Cardiac fibroblast (primary cell): ENCODE measurements around the gene KLHDC10.
"Not testable (repeated sequence)": the region's sequence is repeated elsewhere in the genome, so short reads cannot be mapped to it uniquely, and the experiment has no call there.

Experiments
- DNase-seq, 2 donors: peaks; one replicate each; pipeline versions ENCODE4 v3.0.0 to v3.0.0-alpha.2; 2010; ENCODE audit warnings: low read depth in 2 of 2
- H3K4me3 ChIP-seq, 2 donors: replicated peaks in 1 of 2; 1 replicate in 1 of 2; 2 replicates in 1 of 2; pipeline ENCODE4 v1.5.1; 2011; ENCODE audit warnings: low read depth in 2 of 2, low read length in 2 of 2, mild to moderate bottlenecking in 2 of 2, moderate library complexity in 1 of 2
- TF ChIP-seq, protein P1 (sequence below): IDR thresholded peaks from one replicate; pipeline ENCODE4 v1.5.1; 2011; ENCODE audit warnings: low read depth, mild to moderate bottlenecking, low read length, inconsistent platforms

Gene KLHDC10

DNA sequence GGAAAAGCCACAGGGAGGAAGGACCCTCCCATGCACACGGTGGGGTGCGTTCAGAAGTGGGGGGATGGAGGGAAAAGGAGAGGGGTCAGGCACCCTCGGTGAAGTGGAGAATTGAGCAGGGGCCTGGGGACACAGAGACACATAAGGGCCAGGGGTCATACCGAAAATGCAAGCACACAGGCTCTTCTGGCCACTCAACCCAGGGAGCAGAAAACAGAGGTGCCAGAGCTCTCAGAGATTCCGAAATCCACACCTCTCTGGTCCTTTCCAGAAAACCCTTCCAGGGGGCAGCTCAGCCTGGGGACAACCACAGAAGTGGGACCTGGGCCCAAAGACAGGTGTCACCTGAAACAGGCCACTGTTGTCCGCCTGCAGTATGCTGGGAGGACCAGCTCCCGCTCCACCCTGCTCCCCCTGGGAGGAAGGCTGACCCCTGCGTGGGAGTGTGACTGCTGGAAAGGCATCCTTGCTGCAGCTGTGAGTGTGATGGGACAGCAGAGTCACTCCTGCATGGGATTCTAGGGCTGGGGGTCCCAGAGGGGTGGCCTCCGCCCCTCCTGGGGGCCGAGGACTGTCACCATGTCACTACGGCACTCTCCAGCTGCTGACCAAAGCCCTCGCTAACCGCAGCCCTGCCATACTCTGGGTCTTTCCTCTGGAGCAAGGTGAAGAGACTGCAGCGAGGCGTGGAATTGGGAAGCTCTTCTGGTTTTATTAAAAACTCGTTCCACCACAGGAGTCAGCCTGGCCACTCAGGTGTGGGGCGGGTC, 71.7 kb downstream of the KLHDC10 start:
- TF ChIP-seq, protein P1, sequence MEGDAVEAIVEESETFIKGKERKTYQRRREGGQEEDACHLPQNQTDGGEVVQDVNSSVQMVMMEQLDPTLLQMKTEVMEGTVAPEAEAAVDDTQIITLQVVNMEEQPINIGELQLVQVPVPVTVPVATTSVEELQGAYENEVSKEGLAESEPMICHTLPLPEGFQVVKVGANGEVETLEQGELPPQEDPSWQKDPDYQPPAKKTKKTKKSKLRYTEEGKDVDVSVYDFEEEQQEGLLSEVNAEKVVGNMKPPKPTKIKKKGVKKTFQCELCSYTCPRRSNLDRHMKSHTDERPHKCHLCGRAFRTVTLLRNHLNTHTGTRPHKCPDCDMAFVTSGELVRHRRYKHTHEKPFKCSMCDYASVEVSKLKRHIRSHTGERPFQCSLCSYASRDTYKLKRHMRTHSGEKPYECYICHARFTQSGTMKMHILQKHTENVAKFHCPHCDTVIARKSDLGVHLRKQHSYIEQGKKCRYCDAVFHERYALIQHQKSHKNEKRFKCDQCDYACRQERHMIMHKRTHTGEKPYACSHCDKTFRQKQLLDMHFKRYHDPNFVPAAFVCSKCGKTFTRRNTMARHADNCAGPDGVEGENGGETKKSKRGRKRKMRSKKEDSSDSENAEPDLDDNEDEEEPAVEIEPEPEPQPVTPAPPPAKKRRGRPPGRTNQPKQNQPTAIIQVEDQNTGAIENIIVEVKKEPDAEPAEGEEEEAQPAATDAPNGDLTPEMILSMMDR = no peak
- peak overlapping the region; percentile 34 to 37 for H3K4me3 ChIP-seq
- no peak for DNase-seq

DNA sequence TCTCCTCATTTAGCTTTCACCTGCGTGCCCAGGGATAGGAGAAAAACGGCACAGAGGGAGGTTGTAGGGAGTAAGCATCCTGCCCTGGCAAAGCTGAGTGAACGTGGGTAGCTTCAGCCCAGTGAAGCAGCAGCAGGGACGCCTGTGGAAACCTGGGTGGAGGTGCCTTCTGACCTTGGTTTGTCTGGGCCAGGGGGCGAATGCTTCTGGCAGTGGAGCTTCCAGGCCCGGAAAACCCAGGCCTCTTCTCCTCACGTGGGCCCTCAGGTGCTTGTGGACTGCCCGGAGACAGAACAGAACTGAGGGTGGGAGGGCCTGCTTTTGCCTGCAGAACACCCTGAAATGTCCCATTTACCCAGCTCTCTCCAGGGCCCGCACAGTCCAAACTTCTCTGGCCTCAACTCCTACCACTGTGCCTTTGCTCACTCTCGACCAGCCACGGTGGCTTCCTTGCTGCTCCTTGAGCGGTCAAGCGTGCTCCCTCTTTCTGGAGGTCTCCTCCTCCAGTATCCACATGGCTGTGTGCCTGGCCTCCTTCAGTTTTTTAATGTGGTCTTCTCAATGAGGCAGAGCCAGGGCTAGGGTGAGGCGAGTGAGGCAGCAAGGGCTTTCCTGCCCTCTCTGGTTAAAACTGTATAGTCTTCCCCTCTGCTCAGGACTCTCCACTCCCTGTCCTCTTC, 72.5 kb downstream of the KLHDC10 start:
- TF ChIP-seq, protein P1 = no peak
- no peak for DNase-seq
- H3K4me3 ChIP-seq = no peak overlapping the region

DNA sequence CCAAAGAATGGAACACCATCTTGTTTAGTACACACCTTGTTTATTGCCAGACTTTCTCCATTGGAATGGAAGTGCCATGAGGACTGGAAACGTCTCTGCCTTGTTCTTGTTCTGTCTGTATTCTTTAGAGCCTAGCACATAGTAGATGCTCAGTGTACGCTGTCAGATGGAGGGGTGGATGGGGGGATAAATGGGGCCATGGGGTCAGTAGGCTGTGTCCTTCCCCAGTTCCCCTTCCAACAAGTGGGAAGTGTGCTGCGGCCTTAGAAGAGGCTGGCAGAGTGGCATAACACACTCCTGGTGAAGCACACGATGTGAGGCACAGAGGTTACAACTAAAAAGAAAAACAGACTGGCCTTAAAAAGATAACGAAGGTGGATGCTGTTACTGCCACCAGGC, 73.0 kb downstream of the KLHDC10 start:
- DNase-seq = no peak
- TF ChIP-seq, protein P1 = no peak
- no peak overlapping the region for H3K4me3 ChIP-seq

DNA sequence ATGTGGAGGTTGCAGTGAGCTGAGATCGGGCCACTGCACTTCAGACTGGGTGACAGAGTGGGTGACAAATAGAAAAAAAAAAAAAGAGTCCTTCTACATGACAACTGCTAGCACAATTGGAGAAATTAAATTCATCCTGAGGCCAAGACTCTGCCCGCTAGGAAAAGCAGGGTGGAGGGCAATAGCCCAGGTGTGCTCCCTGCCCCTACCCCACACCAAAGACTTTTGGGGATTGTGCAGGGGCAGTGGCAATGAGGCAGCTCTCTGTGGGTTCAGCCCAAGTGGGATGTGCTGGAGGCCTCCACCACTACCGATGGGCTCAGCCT, 73.6 kb downstream of the KLHDC10 start:
- TF ChIP-seq, protein P1 = no peak
- DNase-seq = no peak
- H3K4me3 ChIP-seq = no peak overlapping the region

DNA sequence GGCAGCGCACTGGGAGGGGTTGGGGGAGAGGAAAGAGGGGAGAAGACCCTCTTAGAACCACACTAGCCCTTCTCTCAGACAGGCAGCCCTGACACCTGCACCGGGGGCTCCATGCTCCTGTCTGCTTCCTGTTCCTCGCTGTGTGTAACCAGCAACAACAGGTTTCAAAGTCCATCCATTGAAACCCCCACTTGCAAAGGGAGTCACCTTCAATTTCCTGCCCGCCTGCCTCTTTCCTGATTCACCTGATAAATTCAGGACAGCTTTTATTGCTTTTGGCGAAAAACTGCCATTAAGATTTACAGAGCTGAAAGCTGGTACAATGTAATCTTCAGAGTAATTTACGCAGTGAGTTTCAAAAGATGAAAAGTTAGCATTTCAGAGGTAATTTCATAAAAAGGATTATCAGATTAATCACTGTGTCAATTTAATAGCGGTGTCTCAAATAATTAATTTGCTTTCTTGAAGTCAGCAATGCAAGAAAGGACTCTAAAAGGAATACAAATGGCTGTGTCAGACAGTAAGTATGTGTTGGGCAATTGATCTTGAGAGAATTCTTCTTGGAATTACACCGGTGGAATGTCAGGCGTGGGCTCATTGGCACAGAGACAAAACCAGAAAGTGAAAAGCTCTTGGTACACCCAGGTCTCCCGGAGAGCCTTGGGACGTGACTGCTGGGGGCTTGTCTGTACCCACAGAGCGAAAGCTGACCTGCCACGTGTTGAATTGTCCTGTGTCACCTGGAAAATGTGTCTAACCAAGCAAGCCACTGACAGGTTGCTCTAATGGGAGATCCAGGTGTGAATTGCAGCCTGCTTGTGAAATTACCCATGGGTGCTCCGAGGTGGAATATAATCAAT, 74.2 kb downstream of the KLHDC10 start:
- peak; percentile 56 to 86 for DNase-seq
- TF ChIP-seq, protein P1 = no peak
- H3K4me3 ChIP-seq = no peak overlapping the region

DNA sequence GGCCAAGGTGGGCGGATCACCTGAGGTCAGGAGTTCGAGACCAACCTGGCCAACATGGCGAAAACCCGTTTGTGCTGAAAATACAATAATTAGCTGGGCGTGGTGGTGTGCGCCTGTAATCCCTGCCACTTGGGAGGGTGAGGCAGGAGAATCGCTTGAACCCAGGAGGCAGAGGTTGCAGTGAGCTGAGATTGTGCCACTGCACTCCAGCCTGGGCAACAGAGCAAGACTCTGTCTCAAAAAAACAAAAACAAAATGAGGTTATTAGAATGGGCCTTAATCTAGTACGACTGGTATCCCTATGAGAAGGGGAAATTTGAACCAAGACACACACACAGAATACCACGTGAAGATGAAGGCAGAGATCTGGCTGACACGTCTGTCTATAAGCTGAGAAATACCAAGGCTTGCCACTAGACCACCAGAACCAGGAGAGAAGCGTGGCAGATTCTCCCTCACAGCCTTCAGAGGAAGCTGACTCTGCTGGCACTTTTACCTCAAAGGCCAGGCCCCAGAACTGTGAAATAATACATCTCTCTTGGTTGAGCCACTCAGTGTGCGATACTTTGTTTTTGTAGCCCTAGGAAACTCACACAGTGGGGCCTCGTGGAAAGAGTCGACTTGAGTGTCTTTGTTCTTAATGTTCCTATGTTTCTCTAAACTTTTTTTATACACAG, 75.2 kb downstream of the KLHDC10 start:
- TF ChIP-seq, protein P1 = no peak
- no peak for DNase-seq
- H3K4me3 ChIP-seq = no peak overlapping the region

DNA sequence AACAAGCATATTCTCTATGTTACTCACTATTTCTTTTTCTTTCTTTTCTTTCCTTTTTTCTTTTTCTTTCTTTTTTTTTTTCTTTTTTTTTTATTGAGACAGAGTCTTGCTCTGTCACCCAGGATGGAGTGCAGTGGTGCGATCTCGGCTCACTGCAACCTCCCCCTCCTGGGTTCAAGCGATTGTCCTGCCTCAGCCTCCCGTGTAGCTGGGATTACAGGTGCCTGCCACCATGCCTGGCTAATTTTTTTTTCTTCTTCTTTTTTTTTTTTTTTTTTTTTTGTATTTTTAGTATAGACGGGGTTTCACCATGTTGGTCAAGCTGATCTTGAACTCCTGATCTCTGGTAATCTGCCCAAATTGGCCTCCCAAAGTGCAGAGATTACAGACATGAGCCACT, 75.8 kb downstream of the KLHDC10 start:
- not testable (repeated sequence) for DNase-seq, H3K4me3 ChIP-seq
